ENCODE data around the gene LSM2. TPM values are rescaled to one million over a fixed set of nuclear protein-coding genes. Genes with fewer than 3 reads are reported as not detected.
"Not testable (repeated sequence)": the region's sequence is repeated elsewhere in the genome, so short reads cannot be mapped to it uniquely, and the experiment has no call there.

Gene LSM2
- total RNA-seq, 1 donor from 2014 or later: 24.6 TPM

DNA sequence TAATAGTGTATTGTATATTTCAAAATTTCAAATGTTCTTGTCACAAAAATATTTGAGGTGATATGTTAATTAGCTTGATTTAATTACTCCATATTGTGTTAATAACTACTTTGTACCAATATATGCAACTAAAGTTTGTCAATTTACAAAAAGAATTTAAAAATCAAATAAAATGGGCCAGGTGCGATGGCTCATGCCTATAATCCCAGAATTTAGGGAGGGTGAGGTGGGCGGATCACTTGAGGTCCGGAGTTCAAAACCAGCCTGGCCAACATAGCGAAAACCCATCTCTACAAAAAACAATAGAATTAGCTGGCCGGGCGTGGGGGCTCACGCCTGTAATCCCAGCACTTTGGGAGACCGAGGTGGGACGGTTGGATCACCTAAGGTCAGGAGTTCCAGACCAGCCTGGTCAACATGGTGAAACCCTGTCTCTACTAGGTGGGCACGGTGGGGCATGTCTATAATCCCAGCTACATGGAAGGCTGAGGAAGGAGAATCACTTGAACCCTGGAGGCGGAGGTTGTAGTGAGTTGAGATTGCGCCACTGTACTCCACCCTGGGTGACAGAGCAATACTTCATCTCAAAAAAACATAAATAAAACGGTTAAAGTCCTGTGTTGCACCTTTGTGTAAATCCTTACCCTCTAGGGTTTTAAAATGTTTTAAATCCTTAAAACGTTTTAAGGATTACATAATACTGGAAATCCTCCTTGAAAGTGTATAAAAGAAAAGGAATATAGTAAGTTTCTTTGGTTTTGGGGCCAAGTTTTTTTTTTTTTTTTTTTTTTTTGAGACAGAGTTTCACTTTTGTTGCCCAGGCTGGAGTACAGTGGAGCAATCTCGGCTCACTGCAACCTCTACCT, 24.8 kb upstream of the LSM2 start:
- no peak for DNase-seq (ENCODE audit: missing footprints)
- intact Hi-C loops (cut with DNase I): loop anchor here (5.0 to 10.0 kb wide), 3 partner anchors 149 to 287 kb away; partner anchors contain the start of genes ATP6V1G2, CSNK2B, DDX39B and LY6G5B
- ATAC-seq: no peak

DNA sequence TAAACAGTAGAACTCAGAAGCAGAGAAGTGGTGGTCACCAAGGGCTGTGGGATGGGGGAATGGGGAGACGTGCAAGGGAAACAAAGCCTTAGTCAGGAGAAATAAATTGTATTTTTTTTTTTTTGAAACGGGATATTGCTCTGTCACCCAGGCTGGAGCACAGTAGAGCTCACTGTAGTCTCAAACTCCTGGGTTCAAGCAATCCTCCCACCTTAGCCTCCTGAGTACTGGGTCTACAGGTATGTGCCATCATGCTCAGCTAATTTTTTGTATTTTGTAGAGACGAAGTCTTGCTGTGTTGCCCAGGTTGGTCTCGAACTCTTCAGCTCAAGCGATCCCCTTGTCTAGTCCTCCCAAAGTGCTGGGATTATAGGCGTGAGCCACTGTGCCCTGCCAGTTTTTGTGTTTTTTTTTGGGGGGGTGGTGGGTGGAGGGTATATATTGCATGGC, 24.1 kb upstream of the LSM2 start:
- DNase-seq (ENCODE audit: missing footprints): no peak
- no peak for ATAC-seq
- intact Hi-C loops (cut with DNase I): loop anchor here (1.0 to 10.0 kb wide), 5 partner anchors 58 to 286 kb away; partner anchors contain the start of genes ATP6V1G2, CSNK2B, DDAH2 and DDX39B

DNA sequence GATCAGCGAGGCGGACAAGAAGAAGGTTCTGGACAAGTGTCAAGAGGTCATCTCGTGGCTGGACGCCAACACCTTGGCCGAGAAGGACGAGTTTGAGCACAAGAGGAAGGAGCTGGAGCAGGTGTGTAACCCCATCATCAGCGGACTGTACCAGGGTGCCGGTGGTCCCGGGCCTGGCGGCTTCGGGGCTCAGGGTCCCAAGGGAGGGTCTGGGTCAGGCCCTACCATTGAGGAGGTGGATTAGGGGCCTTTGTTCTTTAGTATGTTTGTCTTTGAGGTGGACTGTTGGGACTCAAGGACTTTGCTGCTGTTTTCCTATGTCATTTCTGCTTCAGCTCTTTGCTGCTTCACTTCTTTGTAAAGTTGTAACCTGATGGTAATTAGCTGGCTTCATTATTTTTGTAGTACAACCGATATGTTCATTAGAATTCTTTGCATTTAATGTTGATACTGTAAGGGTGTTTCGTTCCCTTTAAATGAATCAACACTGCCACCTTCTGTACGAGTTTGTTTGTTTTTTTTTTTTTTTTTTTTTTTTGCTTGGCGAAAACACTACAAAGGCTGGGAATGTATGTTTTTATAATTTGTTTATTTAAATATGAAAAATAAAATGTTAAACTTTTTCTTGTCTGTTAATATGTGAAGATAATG, 23.0 kb upstream of the LSM2 start:
- intact Hi-C loops (cut with DNase I): loop anchor here (1.0 to 10.0 kb wide), 5 partner anchors 56 to 285 kb away; partner anchors contain the start of genes ATP6V1G2, CSNK2B, DDAH2 and DDX39B
- DNase-seq (ENCODE audit: missing footprints) (no peak), ATAC-seq (no peak)

DNA sequence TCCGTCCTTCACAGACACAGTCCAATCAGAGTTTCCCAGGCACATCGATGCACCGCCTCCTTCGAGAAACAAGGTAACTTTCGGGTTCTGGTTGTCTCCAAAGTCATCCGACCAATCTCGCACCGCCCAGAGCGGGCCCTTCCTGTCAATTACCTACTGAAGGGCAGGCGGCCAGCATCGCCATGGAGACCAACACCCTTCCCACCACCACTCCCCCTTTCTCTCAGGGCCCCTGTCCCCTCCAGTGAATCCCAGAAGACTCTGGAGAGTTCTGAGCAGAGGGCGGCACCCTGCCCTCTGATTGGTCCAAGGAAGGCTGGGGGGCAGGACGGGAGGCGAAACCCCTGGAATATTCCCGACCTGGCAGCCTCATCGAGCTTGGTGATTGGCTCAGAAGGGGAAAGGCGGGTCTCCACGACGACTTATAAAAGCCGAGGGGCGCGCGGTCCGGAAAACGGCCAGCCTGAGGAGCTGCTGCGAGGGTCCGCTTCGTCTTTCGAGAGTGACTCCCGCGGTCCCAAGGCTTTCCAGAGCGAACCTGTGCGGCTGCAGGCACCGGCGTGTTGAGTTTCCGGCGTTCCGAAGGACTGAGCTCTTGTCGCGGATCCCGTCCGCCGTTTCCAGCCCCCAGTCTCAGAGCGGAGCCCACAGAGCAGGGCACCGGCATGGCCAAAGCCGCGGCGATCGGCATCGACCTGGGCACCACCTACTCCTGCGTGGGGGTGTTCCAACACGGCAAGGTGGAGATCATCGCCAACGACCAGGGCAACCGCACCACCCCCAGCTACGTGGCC, 20.7 kb upstream of the LSM2 start, which contains the start of gene HSPA1B:
HSPA1B (plus strand) TSS at position 453 of the 794 bp plus-strand sequence; CDS start at position 666, 213 bp downstream.
- DNase-seq (ENCODE audit: missing footprints) (peak; percentile 100), ATAC-seq (peak; percentile 96)
- intact Hi-C loops (cut with DNase I): loop anchor here (2.0 kb wide), 1 partner anchor 33 kb away; the partner anchor contains the start of gene VARS1

DNA sequence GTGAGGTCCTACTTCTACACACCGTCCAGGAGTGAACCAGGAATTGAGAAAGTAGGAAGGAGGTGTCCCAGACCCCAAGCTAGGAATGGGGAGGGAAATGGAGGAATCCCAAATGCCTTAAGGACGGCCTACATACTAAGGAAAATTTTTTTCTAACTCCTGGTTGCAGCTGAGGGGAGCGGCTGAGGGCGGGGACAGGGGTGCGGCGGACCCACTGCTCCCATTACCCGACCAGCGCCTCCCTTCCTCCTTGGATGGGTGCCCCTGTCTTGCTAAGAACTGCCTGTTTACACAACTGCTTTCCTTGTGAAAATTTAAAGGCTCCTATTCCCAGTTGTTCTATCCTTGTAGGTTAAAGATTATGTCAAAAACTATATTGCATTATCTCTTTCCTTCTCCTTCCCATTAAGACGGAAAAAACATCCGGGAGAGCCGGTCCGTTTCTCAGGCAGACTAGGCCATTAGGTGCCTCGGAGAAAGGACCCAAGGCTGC, 20.1 kb upstream of the LSM2 start:
- intact Hi-C loops (cut with DNase I): loop anchor here (2.0 kb wide), 1 partner anchor 32 kb away; the partner anchor contains the start of gene VARS1
- peak; percentile 66 for ATAC-seq
- peak; percentile 93 for DNase-seq (ENCODE audit: missing footprints)

DNA sequence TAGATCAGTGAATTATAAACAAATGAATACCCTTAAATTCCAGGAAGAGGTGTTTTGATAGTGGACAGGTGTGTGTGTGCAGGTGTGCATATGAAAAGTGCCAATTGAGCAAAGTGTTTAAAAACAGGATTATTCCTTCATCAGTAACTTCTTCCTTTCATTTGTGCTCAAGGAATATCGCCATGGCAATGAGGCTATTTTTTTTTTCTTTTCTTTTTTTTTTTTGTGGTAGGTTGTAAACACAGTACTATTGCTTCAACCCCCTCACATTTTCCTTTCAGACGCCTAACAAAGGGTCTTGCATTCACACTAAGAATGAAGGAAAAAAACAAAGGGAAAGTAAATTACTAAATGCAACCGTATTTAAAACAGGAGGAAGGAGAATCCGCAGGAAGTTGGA, 18.8 kb upstream of the LSM2 start:
- intact Hi-C loops (cut with DNase I): no loop called here
- no peak for ATAC-seq

DNA sequence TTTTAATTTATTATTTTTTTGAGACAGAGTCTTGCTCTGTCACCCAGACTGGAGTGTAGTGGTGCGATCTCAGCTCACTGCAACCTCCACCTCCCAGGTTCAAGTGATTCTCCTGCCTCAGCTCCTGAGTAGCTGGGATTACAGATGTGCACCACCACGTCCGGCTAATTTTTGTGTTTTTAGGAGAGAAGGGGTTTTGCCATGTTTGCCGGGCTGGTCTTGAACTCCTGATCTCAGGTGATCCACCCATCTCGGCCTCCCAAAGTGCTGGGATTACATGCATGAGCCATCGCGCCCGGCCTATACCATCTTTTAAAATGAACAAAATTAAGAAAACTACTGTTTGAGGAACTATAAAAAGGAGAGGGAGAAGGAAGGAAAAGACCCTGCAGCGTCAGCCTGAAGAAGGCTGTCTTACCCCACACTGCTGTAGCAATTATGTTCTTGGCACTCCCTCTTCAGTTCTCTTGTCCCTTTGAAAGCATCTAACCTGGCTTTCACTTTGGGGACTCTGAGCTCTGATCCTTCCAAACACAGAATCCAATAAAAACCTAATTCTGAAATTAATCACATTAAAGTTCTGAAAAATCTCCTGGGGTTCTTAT, 16.9 kb upstream of the LSM2 start:
- ATAC-seq; intact Hi-C loops (cut with DNase I): not testable (repeated sequence)

More for the DNA sequence above, 18.8 kb upstream of the LSM2 start:
- DNase-seq (ENCODE audit: missing footprints): no peak

DNA sequence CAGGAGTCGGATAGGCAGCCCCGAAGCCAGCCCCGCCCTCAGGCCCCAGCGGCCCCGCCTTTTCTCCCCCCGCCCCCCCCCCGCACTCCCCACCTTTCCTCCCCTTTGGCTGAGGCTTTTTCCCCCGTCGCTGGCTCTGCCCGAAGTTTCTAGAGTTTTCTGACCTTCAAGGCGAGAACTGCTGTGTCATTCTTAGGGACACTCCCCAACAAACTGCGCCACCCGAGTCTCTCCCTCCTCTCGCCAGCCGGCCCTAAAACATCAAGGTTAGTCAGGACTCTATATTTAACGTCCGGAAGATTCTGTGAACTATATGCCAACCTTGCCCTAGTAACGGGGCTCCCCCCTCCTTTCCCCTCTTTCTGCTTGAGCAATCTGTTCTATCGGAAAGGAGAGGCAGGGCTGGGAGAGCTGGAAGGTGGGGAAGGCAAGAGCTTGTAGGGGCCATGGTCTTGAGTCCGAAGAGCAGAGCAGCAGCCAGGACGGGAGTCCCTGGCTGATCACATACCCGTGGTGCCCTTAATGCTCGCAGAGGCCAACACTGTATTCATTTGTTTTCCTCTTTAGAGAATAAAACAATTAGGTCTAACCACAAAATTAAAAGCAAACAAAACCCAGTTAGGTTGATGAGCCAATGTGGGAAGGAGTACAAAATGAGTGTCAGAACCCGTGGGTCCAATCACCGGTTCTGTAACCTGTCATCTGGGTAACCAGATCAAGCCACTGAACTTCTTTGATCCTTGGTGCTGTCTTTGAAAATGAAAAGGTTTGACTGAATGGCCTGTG, 15.5 kb upstream of the LSM2 start:
- peak; percentile 72 for ATAC-seq
- peak; percentile 88 for DNase-seq (ENCODE audit: missing footprints)
- intact Hi-C loops (cut with DNase I): no loop called here

More for the DNA sequence above, 16.9 kb upstream of the LSM2 start:
- not testable (repeated sequence) for DNase-seq (ENCODE audit: missing footprints)

DNA sequence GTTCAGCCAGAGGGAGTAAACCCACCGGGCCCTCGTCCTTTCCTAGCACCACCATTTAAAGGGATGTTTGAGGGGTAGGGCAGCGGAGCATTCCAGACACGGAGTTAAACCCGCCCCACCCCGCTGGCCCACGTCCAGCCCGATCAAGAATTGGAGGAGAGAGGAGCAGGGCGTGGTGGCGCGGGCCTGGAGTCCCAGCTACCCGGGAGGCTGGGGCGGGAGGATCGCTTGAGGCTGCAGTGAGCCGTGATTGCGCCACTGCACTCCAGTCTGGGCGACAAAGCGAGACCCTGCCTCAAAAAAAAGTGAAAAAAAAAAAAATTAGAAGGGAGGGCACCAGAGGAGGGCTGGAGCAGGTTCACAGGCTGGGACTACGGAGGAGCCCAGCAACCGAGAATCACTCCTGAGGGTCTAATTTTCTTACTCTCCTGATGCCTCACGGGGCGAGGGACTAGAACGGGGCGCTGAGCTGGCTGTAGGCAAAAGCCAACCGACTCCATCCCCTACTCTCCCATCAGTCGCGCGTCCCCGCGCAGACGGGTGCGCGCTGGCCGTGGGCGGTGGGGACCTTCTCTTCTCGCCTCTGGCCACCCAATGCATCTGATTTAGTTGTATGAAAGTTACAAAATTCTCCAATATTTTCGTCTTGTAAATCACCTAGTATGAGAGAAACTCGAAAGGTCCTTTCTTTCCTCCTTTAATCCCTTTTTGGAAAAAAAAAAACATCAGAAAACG, 14.7 kb upstream of the LSM2 start:
- ATAC-seq (peak; percentile 58), DNase-seq (ENCODE audit: missing footprints) (peak; percentile 90)
- intact Hi-C loops (cut with DNase I): no loop called here

DNA sequence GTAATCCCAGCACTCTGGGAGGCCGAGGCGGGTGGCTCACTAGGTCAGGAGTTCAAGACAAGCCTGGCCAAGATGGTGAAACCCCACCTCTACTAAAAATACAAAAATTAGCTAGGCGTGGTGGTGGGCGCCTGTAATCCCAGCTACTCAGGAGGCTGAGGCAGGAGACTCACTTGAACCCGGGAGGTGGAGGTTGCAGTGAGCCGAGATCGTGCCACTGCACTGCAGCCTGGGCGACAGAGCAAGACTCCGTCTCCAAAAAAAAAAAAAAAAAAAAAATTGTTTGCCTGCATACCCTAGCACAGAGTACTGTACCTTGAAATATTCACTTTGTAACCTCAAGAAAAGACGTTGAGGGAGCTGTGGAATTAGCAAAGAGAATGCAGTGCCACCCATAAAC, 13.6 kb upstream of the LSM2 start:
- ATAC-seq; DNase-seq (ENCODE audit: missing footprints); intact Hi-C loops (cut with DNase I): not testable (repeated sequence)

DNA sequence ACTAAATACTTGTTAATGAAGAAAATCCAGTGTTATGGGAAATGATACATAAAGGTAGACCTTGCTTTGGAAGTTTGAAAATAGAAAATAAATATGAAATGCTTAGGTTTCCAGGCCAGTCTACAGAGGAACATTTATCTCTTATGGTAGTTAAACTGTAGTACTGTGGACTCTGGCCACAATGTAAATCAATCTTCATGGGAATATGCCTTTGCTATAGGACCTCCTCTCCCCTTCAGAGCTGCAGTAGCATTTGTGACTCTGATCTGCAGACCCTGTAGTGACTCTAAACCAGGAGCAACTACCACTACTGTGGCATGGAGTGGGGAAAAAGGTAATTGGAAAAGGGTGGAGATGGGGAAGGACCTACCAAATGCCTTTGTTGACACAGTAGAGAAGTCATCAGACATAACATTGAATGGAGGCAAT, 13.1 kb upstream of the LSM2 start:
- ATAC-seq (no peak), DNase-seq (ENCODE audit: missing footprints) (no peak)
- intact Hi-C loops (cut with DNase I): no loop called here

DNA sequence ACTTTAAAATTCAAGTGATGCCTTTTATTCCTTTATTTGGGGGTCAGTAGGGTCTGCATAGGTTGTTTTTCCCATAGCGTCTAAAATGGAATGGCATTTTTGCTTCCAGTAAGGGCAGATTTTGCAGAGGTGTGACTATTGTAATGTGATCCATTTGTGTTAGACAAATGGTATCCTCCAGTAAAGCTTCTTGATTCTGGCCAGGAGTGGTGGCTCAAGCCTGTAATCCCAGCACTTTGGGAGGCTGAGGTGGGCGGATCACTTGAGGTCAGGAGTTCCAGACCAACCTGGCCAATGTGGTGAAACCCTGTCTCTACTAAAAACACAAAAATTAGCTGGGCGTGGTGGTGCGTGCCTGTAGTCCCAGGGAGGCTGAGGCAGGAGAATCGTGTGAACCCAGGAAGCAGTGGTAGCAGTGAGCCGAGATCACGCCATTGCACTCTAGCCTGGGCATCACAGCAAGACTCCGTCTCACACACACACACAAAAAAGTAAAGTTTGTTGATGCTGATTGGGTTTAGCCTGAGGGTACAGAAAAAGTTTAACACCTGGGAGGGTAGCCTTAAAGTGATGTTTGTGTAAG, 11.3 kb upstream of the LSM2 start:
- DNase-seq (ENCODE audit: missing footprints); intact Hi-C loops (cut with DNase I); ATAC-seq: not testable (repeated sequence)

DNA sequence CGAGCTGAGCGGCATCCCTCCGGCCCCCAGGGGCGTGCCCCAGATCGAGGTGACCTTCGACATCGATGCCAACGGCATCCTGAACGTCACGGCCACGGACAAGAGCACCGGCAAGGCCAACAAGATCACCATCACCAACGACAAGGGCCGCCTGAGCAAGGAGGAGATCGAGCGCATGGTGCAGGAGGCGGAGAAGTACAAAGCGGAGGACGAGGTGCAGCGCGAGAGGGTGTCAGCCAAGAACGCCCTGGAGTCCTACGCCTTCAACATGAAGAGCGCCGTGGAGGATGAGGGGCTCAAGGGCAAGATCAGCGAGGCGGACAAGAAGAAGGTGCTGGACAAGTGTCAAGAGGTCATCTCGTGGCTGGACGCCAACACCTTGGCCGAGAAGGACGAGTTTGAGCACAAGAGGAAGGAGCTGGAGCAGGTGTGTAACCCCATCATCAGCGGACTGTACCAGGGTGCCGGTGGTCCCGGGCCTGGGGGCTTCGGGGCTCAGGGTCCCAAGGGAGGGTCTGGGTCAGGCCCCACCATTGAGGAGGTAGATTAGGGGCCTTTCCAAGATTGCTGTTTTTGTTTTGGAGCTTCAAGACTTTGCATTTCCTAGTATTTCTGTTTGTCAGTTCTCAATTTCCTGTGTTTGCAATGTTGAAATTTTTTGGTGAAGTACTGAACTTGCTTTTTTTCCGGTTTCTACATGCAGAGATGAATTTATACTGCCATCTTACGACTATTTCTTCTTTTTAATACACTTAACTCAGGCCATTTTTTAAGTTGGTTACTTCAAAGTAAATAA, 10.6 kb upstream of the LSM2 start:
- intact Hi-C loops (cut with DNase I); ATAC-seq: not testable (repeated sequence)
- peak; percentile 69 for DNase-seq (ENCODE audit: missing footprints)

DNA sequence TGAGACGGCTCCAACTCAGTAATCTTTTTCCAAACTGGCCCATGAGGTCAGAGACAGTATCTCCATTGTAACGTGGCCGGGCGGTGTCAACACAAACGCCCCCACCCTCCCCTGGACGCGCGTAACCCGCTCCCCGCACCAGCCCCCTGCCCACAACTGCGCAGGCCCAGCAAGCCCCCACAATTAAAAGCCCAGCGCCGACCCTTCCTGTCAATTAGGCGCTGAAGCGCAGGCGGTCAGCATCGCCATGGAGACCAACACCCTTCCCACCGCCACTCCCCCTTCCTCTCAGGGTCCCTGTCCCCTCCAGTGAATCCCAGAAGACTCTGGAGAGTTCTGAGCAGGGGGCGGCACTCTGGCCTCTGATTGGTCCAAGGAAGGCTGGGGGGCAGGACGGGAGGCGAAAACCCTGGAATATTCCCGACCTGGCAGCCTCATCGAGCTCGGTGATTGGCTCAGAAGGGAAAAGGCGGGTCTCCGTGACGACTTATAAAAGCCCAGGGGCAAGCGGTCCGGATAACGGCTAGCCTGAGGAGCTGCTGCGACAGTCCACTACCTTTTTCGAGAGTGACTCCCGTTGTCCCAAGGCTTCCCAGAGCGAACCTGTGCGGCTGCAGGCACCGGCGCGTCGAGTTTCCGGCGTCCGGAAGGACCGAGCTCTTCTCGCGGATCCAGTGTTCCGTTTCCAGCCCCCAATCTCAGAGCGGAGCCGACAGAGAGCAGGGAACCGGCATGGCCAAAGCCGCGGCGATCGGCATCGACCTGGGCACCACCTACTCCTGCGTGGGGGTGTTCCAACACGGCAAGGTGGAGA, 8.5 kb upstream of the LSM2 start, which contains the start of the genes HSPA1A and HSPA1L:
HSPA1A (plus strand) TSS at position 519 of the 814 bp plus-strand sequence; CDS start at position 733, 214 bp downstream.
HSPA1L (minus strand) TSS at position 259 of the 814 bp plus-strand sequence. CDS start 3,311 bp downstream, outside the sequence.
- ATAC-seq: peak; percentile 92

More for the DNA sequence above, 8.5 kb upstream of the LSM2 start, which contains the start of the genes HSPA1A and HSPA1L:
- intact Hi-C loops (cut with DNase I): no loop called here
- DNase-seq (ENCODE audit: missing footprints): peak; percentile 95

Measured in Right ventricle myocardium inferior (tissue), 1 donor.